Lung (tissue), 12 donors: ENCODE data around the gene ZFP64. TPM values are rescaled to one million over a fixed set of nuclear protein-coding genes. Genes with fewer than 3 reads are reported as not detected.

Source experiments
- ATAC-seq: fragments of 200-7000 bp; cut with Tn5 transposase; one replicate; pipeline ENCODE4 v1.9.1; 2020; ENCODE audit warnings: moderate number of reproducible peaks; ENCODE audit not compliant: insufficient read depth, low FRiP score
- DNase-seq, 3 donors: peaks; one replicate each; pipeline ENCODE4 v3.0.0-alpha.2; 2013 to 2017
- H3K27ac ChIP-seq, 2 donors: one replicate each; pipeline ENCODE4 v1.5.1; 2013; ENCODE audit warnings: mild to moderate bottlenecking in 2 of 2, moderate library complexity in 2 of 2, control low read depth in 1 of 2, inconsistent platforms in 1 of 2, low read depth in 1 of 2, low read length in 1 of 2
- H3K27me3 ChIP-seq, 3 donors: one replicate each; pipeline ENCODE4 v1.5.1; 2013; ENCODE audit warnings: low read length in 2 of 3; ENCODE audit not compliant: control insufficient read depth in 3 of 3, insufficient read depth in 3 of 3
- H3K36me3 ChIP-seq, 4 donors: one replicate each; pipeline ENCODE4 v1.5.1; 2013; ENCODE audit warnings: low read length in 4 of 4, mild to moderate bottlenecking in 1 of 4, moderate library complexity in 1 of 4; ENCODE audit not compliant: control insufficient read depth in 4 of 4, insufficient read depth in 4 of 4
- H3K4me1 ChIP-seq, 5 donors: one replicate each; pipeline ENCODE4 v1.5.1; 2013; ENCODE audit warnings: low read length in 5 of 5, mild to moderate bottlenecking in 2 of 5, moderate library complexity in 1 of 5; ENCODE audit not compliant: control insufficient read depth in 5 of 5, insufficient read depth in 5 of 5
- H3K4me3 ChIP-seq: one replicate; pipeline ENCODE4 v1.5.1; 2013; ENCODE audit warnings: mild to moderate bottlenecking, control low read depth, moderate library complexity
- H3K9ac ChIP-seq, 2 donors: one replicate each; pipeline ENCODE4 v1.5.1; 2013; ENCODE audit warnings: low read length in 2 of 2, control low read depth in 1 of 2; ENCODE audit not compliant: insufficient read depth in 1 of 2
- H3K9me3 ChIP-seq, 4 donors: one replicate each; pipeline ENCODE4 v1.5.1; 2013; ENCODE audit warnings: low read length in 3 of 4, mild to moderate bottlenecking in 1 of 4, moderate library complexity in 1 of 4; ENCODE audit not compliant: control insufficient read depth in 4 of 4, insufficient read depth in 3 of 4
- CTCF ChIP-seq: IDR thresholded peaks from 2 replicates; pipeline ENCODE4 v1.5.1; 2012; ENCODE audit warnings: mild to moderate bottlenecking; ENCODE audit errors: control extremely low read depth, extremely low read depth
- WGBS, 2 donors: extraction: QIAGEN DNeasy Blood & Tissue Kit; methylation state at CpG; one replicate each; pipeline ENCODE4 v1.1.7; 2013; 5-methylcytosine and 5-hydroxymethylcytosine counted together
- polyA plus RNA-seq, 2 donors: library from polyadenylated mRNA; stranded (reverse); fragments of 200-250 nt; gene quantifications; one replicate each; pipeline ENCODE4 v1.2.1, GENCODE V29; 2013
- total RNA-seq, 2 donors: library from RNA; depleted of rRNA in 1 of 2; stranded (reverse); fragments of >200 nt in 1 of 2; gene quantifications; one replicate each; pipeline ENCODE4 v1.2.1, GENCODE V29; 2014 to 2021
- donor health status: control.
- donor health status: control.
- donor health status: Bipolar disorder and iron deficiency.
- donor health status: healthy.
- donor health status: DM: yes; HTN: yes; CAD: no.

The ZFP64 gene
- total and polyA plus RNA-seq, 4 donors, result 3.1 to 11.5 (median 7.4) TPM

GRCh38 chr20:52160621-52161204 lies 30.9 kb downstream of the ZFP64 start:
- Histone ChIP-seq H3K9ac (no peak overlapping the region), H3K27me3 (no peaks in the 10 kb centered on the region), H3K4me1 (no peaks in the 10 kb centered on the region), H3K9me3 (peaks cover 0 to 7% (median 5%) of the 10 kb centered on the region in 4 donors), H3K27ac (no peak overlapping the region), H3K4me3 (no peak overlapping the region), H3K36me3 (peaks cover 26 to 53% (median 39%) of the 10 kb centered on the region in 4 donors)
- no peak for DNase-seq
- ATAC-seq, result no peak
- no peak for TF ChIP-seq CTCF
- 94 to 96% methylated on average over 9 of the region's 9 CpGs for WGBS, 2 donors

DNA sequence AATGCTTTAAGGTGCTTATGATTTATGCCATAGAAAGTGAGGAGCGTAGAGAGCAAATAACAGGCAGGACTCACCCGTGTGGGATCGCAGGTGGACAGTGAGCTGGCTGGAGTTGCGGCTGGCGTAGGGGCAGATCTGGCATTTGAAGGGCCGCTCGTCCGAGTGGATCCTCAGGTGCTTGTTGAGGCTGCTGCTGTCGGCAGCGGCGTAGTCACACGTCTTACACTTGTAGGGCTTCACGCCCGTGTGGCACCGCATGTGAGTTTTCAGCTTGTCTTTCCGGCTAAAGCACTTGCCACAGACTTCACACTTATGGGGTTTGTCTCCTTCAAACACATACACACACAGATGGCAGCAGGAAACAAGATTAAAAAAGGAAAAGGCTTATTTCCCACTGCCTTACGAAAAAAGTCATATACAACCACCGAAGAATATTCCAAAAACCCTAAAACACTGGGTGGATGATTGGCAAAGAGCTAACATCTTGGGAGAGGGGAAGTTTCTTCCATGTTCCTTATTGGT lies 31.5 kb downstream of the ZFP64 start:
- H3K36me3 ChIP-seq, result peaks cover 24 to 52% (median 38%) of the 10 kb centered on the region in 4 donors
- H3K27ac ChIP-seq, result no peak overlapping the region
- TF ChIP-seq CTCF, result no peak
- DNase-seq (no peak), ATAC-seq (no peak)
- H3K9ac ChIP-seq, result no peak overlapping the region
- H3K4me1 ChIP-seq, result no peaks in the 10 kb centered on the region
- WGBS, 2 donors, result 97% methylated on average over 18 of the region's 18 CpGs
- peaks cover 0 to 6% (median 4%) of the 10 kb centered on the region in 4 donors for H3K9me3 ChIP-seq
- no peak overlapping the region for H3K4me3 ChIP-seq
- H3K27me3 ChIP-seq, result no peaks in the 10 kb centered on the region

- no peak for TF ChIP-seq CTCF
- Histone ChIP-seq H3K4me1 (peaks cover 0 to 19% (median 0%) of the 10 kb centered on the region in 5 donors), H3K4me3 (no peak overlapping the region), H3K9me3 (peaks cover 0 to 11% (median 5%) of the 10 kb centered on the region in 4 donors), H3K27me3 (no peaks in the 10 kb centered on the region), H3K36me3 (peaks cover 18 to 43% (median 32%) of the 10 kb centered on the region in 4 donors), H3K27ac (no peak overlapping the region), H3K9ac (no peak overlapping the region)
- ATAC-seq (no peak), DNase-seq (no peak)
- WGBS, 2 donors, result 61 to 79% methylated on average over 1 of the region's 1 CpG
Observed at GRCh38 chr20:52154575-52154974, 37.0 kb downstream of the ZFP64 start.
